Activated CD4-positive, alpha-beta memory T cell treated with anti-CD3 and anti-CD28 coated beads for 36 hours (primary cell): ENCODE data around the gene NAIP. TPM values are rescaled to one million over a fixed set of nuclear protein-coding genes. Genes with fewer than 3 reads are reported as not detected.
"Not testable (repeated sequence)": the region's sequence is repeated elsewhere in the genome, so short reads cannot be mapped to it uniquely, and the experiment has no call there.

Experiments used
- CTCF ChIA-PET: fragments of 350-600 bp; sonication (Branson Sonifier 250); formaldehyde crosslinking; loops from one replicate; lab custom pipeline; 2021; ENCODE audit warnings: antibody characterized with exemption, inconsistent platforms; lab: Charles Lee
- POLR2A ChIA-PET: fragments of 350-600 bp; sonication (Branson Sonifier 250); formaldehyde crosslinking; loops from one replicate; lab custom pipeline; 2021; ENCODE audit warnings: antibody characterized with exemption; lab: Charles Lee
- DNase-seq: peaks from one replicate; pipeline ENCODE4 v3.0.0-alpha.2; 2020
- H3K27ac Mint-ChIP-seq: one replicate; pipeline ENCODE4 v1.8.0; 2021; ENCODE audit warnings: mixed read lengths
- H3K27me3 Mint-ChIP-seq: one replicate; pipeline ENCODE4 v1.8.0; 2021; ENCODE audit warnings: mixed read lengths
- H3K36me3 Mint-ChIP-seq: one replicate; pipeline ENCODE4 v1.8.0; 2021; ENCODE audit warnings: mixed read lengths
- H3K4me1 Mint-ChIP-seq: one replicate; pipeline ENCODE4 v1.8.0; 2021; ENCODE audit warnings: low read depth, mixed read lengths
- H3K4me3 Mint-ChIP-seq: one replicate; pipeline ENCODE4 v1.8.0; 2021; ENCODE audit warnings: mild to moderate bottlenecking, mixed read lengths
- H3K9me3 Mint-ChIP-seq: one replicate; pipeline ENCODE4 v1.8.0; 2021; ENCODE audit warnings: mixed read lengths
- intact Hi-C: fragments of 100-400 bp; cut with micrococcal nuclease; formaldehyde crosslinking; loops from one replicate; pipeline ENCODE4 v1.15.1; 2023
- total RNA-seq, 2 experiments: library from RNA; stranded (reverse); gene quantifications; one replicate each; pipeline ENCODE4 v1.2.3, GENCODE V29; 2021

Gene NAIP
- 1 to 10 TPM; 6.5 to 6.9 TPM for total RNA-seq

- intact Hi-C loops = not testable (repeated sequence)
These were observed at the start of gene NAIP for GRCh38 chr5:71025289-71025953. Gene NAIP, minus strand, starts transcription at chr5:71025339. Its CDS starts 12,424 bp downstream, at chr5:71012915.

GRCh38 chr5:71067262-71067928 is 42.3 kb upstream of the NAIP start, which contains the start of gene GTF2H2:
Gene GTF2H2, minus strand, starts transcription at chr5:71067676. Its CDS starts 4,913 bp downstream, at chr5:71062763.
- POLR2A ChIA-PET, H3K27me3 Mint-ChIP-seq, H3K9me3 Mint-ChIP-seq, H3K4me3 Mint-ChIP-seq, CTCF ChIA-PET, H3K4me1 Mint-ChIP-seq, DNase-seq, H3K27ac Mint-ChIP-seq, intact Hi-C loops, H3K36me3 Mint-ChIP-seq: not testable (repeated sequence)

More at GRCh38 chr5:71025289-71025953, at the start of gene NAIP:
- H3K27me3 Mint-ChIP-seq, H3K4me3 Mint-ChIP-seq, POLR2A ChIA-PET, H3K36me3 Mint-ChIP-seq, H3K4me1 Mint-ChIP-seq, H3K9me3 Mint-ChIP-seq, H3K27ac Mint-ChIP-seq, DNase-seq: not testable (repeated sequence)
- CTCF ChIA-PET = interaction anchor here (0.6 kb wide), 1 partner anchor 732 kb away, joined by 3 read pairs; no protein-coding TSS in a partner anchor

GRCh38 chr5:71061322-71061721 is 36.2 kb upstream of the NAIP start:
- CTCF ChIA-PET, H3K4me3 Mint-ChIP-seq, DNase-seq, H3K27ac Mint-ChIP-seq, H3K27me3 Mint-ChIP-seq, H3K9me3 Mint-ChIP-seq, POLR2A ChIA-PET, H3K4me1 Mint-ChIP-seq, intact Hi-C loops, H3K36me3 Mint-ChIP-seq: not testable (repeated sequence)

GRCh38 chr5:71059426-71059825 is 34.3 kb upstream of the NAIP start:
- H3K9me3 Mint-ChIP-seq, POLR2A ChIA-PET, H3K36me3 Mint-ChIP-seq, H3K27me3 Mint-ChIP-seq, CTCF ChIA-PET, H3K4me3 Mint-ChIP-seq, DNase-seq, H3K27ac Mint-ChIP-seq, H3K4me1 Mint-ChIP-seq, intact Hi-C loops: not testable (repeated sequence)

- H3K36me3 Mint-ChIP-seq, POLR2A ChIA-PET, DNase-seq, H3K4me1 Mint-ChIP-seq, intact Hi-C loops, H3K9me3 Mint-ChIP-seq, H3K27ac Mint-ChIP-seq, H3K27me3 Mint-ChIP-seq, CTCF ChIA-PET, H3K4me3 Mint-ChIP-seq: not testable (repeated sequence)
These were observed 19.7 kb upstream of the NAIP start for GRCh38 chr5:71044808-71045207.

- CTCF ChIA-PET, H3K4me3 Mint-ChIP-seq, H3K36me3 Mint-ChIP-seq, H3K4me1 Mint-ChIP-seq, POLR2A ChIA-PET, intact Hi-C loops, H3K27me3 Mint-ChIP-seq, DNase-seq, H3K27ac Mint-ChIP-seq, H3K9me3 Mint-ChIP-seq: not testable (repeated sequence)
These were observed 19.0 kb upstream of the NAIP start for GRCh38 chr5:71044128-71044527.

GRCh38 chr5:71031046-71031776 is 6.1 kb upstream of the NAIP start:
- DNase-seq, H3K27ac Mint-ChIP-seq, H3K36me3 Mint-ChIP-seq, H3K27me3 Mint-ChIP-seq, H3K4me1 Mint-ChIP-seq, POLR2A ChIA-PET, H3K4me3 Mint-ChIP-seq, intact Hi-C loops, CTCF ChIA-PET, H3K9me3 Mint-ChIP-seq: not testable (repeated sequence)

- H3K4me1 Mint-ChIP-seq, H3K27me3 Mint-ChIP-seq, H3K36me3 Mint-ChIP-seq, intact Hi-C loops, CTCF ChIA-PET, H3K4me3 Mint-ChIP-seq, H3K9me3 Mint-ChIP-seq, H3K27ac Mint-ChIP-seq, DNase-seq, POLR2A ChIA-PET: not testable (repeated sequence)
These were observed 4.5 kb downstream of the NAIP start for GRCh38 chr5:71020643-71021042.

- H3K4me1 Mint-ChIP-seq, H3K27ac Mint-ChIP-seq, H3K27me3 Mint-ChIP-seq, CTCF ChIA-PET, DNase-seq, POLR2A ChIA-PET, intact Hi-C loops, H3K4me3 Mint-ChIP-seq, H3K9me3 Mint-ChIP-seq, H3K36me3 Mint-ChIP-seq: not testable (repeated sequence)
These were observed 6.6 kb downstream of the NAIP start for GRCh38 chr5:71018376-71019005.

- intact Hi-C loops = no loop called here
- DNase-seq = no peak
- Mint-ChIP-seq H3K9me3 (no peaks in the 10 kb centered on the region), H3K4me3 (no peak overlapping the region), H3K27ac (no peak overlapping the region), H3K36me3 (no peaks in the 10 kb centered on the region), H3K27me3 (no peaks in the 10 kb centered on the region), H3K4me1 (no peaks in the 10 kb centered on the region)
- CTCF ChIA-PET = no interaction called here
- POLR2A ChIA-PET = no interaction called here
These were observed 11.0 kb downstream of the NAIP start for GRCh38 chr5:71014176-71014575.

GRCh38 chr5:71013575-71013974 is 11.6 kb downstream of the NAIP start:
- ChIA-PET CTCF (no interaction called here), POLR2A (interaction anchor here (0.6 kb wide), 1 partner anchor 574 kb away, joined by 4 read pairs; no protein-coding TSS in a partner anchor)
- Mint-ChIP-seq H3K27ac (no peak overlapping the region), H3K36me3 (no peaks in the 10 kb centered on the region), H3K9me3 (no peaks in the 10 kb centered on the region), H3K27me3 (no peaks in the 10 kb centered on the region), H3K4me3 (no peak overlapping the region), H3K4me1 (no peaks in the 10 kb centered on the region)
- no peak for DNase-seq
- intact Hi-C loops = no loop called here

GRCh38 chr5:71011194-71011792 is 13.8 kb downstream of the NAIP start:
- Mint-ChIP-seq H3K27me3 (no peaks in the 10 kb centered on the region), H3K9me3 (no peaks in the 10 kb centered on the region), H3K4me1 (no peaks in the 10 kb centered on the region), H3K4me3 (no peak overlapping the region), H3K36me3 (no peaks in the 10 kb centered on the region), H3K27ac (no peak overlapping the region)
- intact Hi-C loops = no loop called here
- no peak for DNase-seq
- ChIA-PET POLR2A (no interaction called here), CTCF (no interaction called here)
